Lower lobe of right lung (tissue), 2 donors: ENCODE results near the gene OR2F2. TPM values are rescaled to one million over a fixed set of nuclear protein-coding genes. Genes with fewer than 3 reads are reported as not detected.
A peak's percentile ranks its signal among the peaks of the same experiment; 100 is the strongest.

Source experiments
- ATAC-seq, 2 donors: fragments of 200-7000 bp; cut with Tn5 transposase; one replicate each; pipeline ENCODE4 v1.9.1; 2020 to 2022; ENCODE audit warnings: mild to moderate bottlenecking in 2 of 2, moderate library complexity in 2 of 2
- DNase-seq: peaks from one replicate; pipeline ENCODE4 v3.0.0-alpha.2; 2020
- H3K27ac ChIP-seq: fragments of 200-600 bp; one replicate; pipeline ENCODE4 v1.8.0; 2022
- H3K27me3 ChIP-seq: fragments of 200-600 bp; one replicate; pipeline ENCODE4 v1.8.0; 2022; ENCODE audit warnings: low read depth
- H3K36me3 ChIP-seq: fragments of 200-600 bp; one replicate; pipeline ENCODE4 v1.8.0; 2022; ENCODE audit warnings: mild to moderate bottlenecking
- H3K4me1 ChIP-seq: fragments of 200-600 bp; one replicate; pipeline ENCODE4 v1.8.0; 2022
- H3K4me3 ChIP-seq: fragments of 200-600 bp; one replicate; pipeline ENCODE4 v1.8.0; 2022; ENCODE audit warnings: mild to moderate bottlenecking
- H3K9me3 ChIP-seq: fragments of 200-600 bp; one replicate; pipeline ENCODE4 v1.8.0; 2022
- intact Hi-C: fragments of 100-400 bp; cut with DNase I; formaldehyde crosslinking; loops from one replicate; pipeline ENCODE4 v1.11.0; 2022
- total RNA-seq: library from RNA; stranded (reverse); fragmentation: NEBNext Ultra II Directional; extraction: Animal tissue kit (Norgen Biotek cat#: 25700); gene quantifications from one replicate; pipeline ENCODE4 v1.2.1, GENCODE V29; 2021
- TF ChIP-seq, protein P1 (sequence below): fragments of 200-600 bp; IDR thresholded peaks from one replicate; pipeline ENCODE4 v1.8.0; 2022; ENCODE audit warnings: antibody characterized with exemption, mild to moderate bottlenecking
- donor health status: DM: no; HTN: yes; CAD: no; lungs with severe emphysema.

The OR2F2 gene
- total RNA-seq, 1 donor from 2014 or later, result not detected

DNA sequence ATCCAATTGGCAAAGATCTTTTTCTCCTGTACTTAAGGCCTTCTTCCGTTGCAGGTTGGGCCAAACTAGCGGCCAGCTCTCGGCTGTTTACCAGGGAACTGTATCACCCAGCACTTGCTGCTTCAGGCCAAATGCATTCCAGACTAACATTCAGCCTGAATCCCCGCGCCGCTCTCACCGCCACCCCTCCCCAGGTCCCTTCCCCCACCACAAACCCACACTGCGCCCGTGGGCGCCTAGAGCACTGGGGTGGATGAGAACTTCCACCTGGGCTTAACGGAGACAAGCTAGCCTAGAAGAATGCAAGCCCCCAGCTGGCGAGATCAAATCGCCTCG lies 33.7 kb upstream of the OR2F2 start:
- Histone ChIP-seq H3K4me1 (peaks cover 25% of the 10 kb centered on the region), H3K4me3 (peak overlapping the region; percentile 93), H3K9me3 (no peaks in the 10 kb centered on the region), H3K27ac (peak overlapping the region; percentile 92), H3K36me3 (no peaks in the 10 kb centered on the region), H3K27me3 (no peaks in the 10 kb centered on the region)
- peak; percentile 55 for DNase-seq
- TF ChIP-seq, protein P1, sequence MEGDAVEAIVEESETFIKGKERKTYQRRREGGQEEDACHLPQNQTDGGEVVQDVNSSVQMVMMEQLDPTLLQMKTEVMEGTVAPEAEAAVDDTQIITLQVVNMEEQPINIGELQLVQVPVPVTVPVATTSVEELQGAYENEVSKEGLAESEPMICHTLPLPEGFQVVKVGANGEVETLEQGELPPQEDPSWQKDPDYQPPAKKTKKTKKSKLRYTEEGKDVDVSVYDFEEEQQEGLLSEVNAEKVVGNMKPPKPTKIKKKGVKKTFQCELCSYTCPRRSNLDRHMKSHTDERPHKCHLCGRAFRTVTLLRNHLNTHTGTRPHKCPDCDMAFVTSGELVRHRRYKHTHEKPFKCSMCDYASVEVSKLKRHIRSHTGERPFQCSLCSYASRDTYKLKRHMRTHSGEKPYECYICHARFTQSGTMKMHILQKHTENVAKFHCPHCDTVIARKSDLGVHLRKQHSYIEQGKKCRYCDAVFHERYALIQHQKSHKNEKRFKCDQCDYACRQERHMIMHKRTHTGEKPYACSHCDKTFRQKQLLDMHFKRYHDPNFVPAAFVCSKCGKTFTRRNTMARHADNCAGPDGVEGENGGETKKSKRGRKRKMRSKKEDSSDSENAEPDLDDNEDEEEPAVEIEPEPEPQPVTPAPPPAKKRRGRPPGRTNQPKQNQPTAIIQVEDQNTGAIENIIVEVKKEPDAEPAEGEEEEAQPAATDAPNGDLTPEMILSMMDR, result no peak
- intact Hi-C loops, result no loop called here
- ATAC-seq, result peak; percentile 53 to 65

DNA sequence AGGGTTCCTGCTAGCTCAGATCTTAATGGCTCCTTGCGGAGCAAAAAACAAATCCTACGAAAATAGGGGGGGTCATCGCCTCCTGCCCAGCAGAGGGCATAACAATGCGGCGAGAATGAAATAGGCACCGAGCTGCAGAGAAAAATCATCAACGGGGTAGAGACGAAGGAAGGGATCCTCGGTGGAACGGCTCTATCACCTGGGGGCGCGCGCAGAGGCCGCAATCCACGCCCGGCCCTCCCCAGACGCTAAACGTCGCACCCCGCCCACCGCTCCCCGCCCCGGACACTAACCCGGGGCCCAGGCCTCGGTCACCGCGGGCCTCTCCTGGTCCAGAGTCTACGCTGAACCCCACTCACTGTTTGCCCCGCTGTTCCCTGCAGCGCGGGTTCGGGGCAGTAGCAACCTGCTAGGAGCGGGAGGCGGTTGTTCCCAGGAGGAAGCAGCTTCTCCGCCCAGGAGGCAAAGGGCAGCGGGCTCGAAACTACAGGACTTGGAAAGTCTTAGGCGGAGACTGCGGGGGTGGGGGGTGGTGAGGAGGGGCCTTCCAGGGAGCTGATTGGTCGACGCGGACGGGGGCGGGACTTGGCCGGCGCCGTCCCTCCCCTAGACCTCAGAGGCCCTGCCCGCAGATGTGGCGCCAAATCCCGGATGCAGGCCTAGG lies 33.2 kb upstream of the OR2F2 start, which contains the start of gene TCAF1:
Gene TCAF1, minus strand, starts transcription at position 509 of the 664 bp plus-strand sequence. CDS start 25,568 bp downstream, outside the sequence.
- peak; percentile 96 for DNase-seq
- Histone ChIP-seq H3K36me3 (no peaks in the 10 kb centered on the region), H3K4me3 (peak within 1 kb of the TSS; percentile 93), H3K27me3 (no peaks in the 10 kb centered on the region), H3K27ac (peak within 1 kb of the TSS; percentile 92), H3K4me1 (peaks cover 25% of the 10 kb centered on the region), H3K9me3 (no peaks in the 10 kb centered on the region)
- TF ChIP-seq, protein P1, result peak; percentile 35
- peak; percentile 99 to 100 for ATAC-seq
- intact Hi-C loops, result no loop called here

DNA sequence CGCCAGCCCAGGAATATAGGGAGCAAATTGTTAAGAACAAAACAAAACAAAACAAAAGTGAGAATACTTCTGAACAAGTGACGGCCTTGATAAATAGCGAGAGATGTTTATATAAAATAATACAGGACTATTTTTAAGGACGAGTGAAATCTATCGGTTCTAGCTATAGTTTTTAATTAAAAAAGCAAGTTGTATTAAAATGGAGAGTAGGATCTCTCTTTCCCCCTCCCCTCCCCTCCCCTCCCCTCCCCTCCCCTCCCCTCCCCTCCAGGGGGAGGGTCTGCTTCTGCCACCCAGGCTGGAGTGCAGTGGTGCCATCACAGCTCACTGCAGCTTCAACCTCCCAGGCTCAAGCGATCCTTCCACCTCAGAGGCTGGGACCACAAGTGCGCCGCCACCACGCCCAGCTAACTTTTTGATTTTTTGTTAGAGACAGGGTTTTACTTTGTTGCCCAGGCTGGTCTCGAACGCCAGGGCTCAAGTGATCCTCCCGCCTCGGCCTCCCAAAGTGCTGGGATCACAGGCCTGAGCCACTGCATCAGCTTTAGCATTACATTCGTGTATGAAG lies 32.6 kb upstream of the OR2F2 start:
- ATAC-seq, result no peak
- Histone ChIP-seq H3K4me1 (peaks cover 25% of the 10 kb centered on the region), H3K27me3 (no peaks in the 10 kb centered on the region), H3K4me3 (peak overlapping the region; percentile 93), H3K36me3 (no peaks in the 10 kb centered on the region), H3K9me3 (no peaks in the 10 kb centered on the region), H3K27ac (peak overlapping the region; percentile 92)
- DNase-seq, result no peak
- intact Hi-C loops, result no loop called here
- TF ChIP-seq, protein P1, result no peak

DNA sequence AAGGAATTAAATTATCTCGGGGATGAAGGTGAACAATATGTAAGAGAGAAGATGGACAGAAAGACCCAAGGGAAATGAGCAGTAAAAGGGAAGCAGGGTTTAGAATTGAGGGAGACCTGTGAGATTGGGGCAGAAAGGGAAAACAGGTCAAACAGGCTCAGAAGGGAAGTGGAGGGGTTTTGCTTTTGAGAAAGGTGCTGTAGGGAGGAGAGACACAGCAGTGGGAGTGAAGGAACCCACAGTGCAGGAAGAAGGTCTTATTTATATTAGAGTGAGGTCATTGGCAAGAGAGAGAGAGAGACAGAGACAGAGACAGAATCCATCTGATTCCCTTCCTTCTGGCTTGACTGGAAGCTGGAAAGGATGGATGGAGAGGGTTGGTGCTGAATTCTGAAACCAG lies 29.5 kb upstream of the OR2F2 start:
- H3K4me1 ChIP-seq, result peaks cover 9% of the 10 kb centered on the region
- H3K27me3 ChIP-seq, result no peaks in the 10 kb centered on the region
- TF ChIP-seq, protein P1, result no peak
- intact Hi-C loops, result no loop called here
- no peaks in the 10 kb centered on the region for H3K9me3 ChIP-seq
- DNase-seq, result no peak
- H3K27ac ChIP-seq, result no peak overlapping the region
- no peak for ATAC-seq
- H3K4me3 ChIP-seq, result no peak overlapping the region
- no peaks in the 10 kb centered on the region for H3K36me3 ChIP-seq

DNA sequence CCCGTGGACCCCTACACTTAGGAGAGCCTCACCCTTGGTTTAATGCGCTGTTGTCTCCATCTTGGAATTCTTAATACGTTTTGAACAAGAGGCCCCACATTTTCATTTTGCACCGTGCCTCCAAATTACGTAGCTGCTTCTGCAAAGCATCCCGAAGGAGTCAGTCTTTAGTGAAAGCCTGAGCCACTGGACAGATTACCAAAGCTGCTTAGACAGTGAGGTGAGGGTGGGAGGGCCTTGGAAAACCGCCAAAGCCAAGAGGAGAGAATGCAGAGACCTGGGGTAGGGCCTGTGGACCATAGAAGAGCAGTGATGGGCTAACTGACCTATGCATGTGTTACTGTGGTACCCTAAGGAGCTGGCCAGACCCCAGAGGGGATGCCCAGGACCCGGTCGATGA lies 28.9 kb upstream of the OR2F2 start:
- Histone ChIP-seq H3K36me3 (no peaks in the 10 kb centered on the region), H3K4me1 (peaks cover 3% of the 10 kb centered on the region), H3K27ac (no peak overlapping the region), H3K27me3 (no peaks in the 10 kb centered on the region), H3K9me3 (no peaks in the 10 kb centered on the region), H3K4me3 (no peak overlapping the region)
- TF ChIP-seq, protein P1, result no peak
- intact Hi-C loops, result no loop called here
- ATAC-seq, result no peak
- no peak for DNase-seq
